ENCODE measurements around the gene VANGL1.

- TF ChIP-seq CTCF (IDR thresholded peaks at IDR 0.05 in 4 of 5, conservative IDR thresholded peaks at IDR 0.05 in 1 of 5) = no peak
- TF ChIP-seq POLR2A (IDR thresholded peaks at IDR 0.05) = no peak
Measured at GRCh38 chr1:115656461-115657077, 14.8 kb downstream of the VANGL1 start.
